A673 (cell line): ENCODE results near the gene RAB14. TPM values are rescaled to one million over a fixed set of nuclear protein-coding genes. Genes with fewer than 3 reads are reported as not detected.

Experiments used
- Bru-seq: library from RNA; stranded (reverse); fragments of 400-500 nt; gene quantifications from one replicate; lab custom pipeline; 2021; lab: Mats Ljungman, UMichigan
- BruChase-seq, 2 experiments: library from RNA; stranded (reverse); fragments of 400-500 nt; gene quantifications; one replicate each; lab custom pipeline; 2021; lab: Mats Ljungman, UMichigan
- BruUV-seq: library from RNA; stranded (reverse); fragments of 400-500 nt; replicated peaks from 2 replicates; lab custom pipeline; 2021; lab: Mats Ljungman, UMichigan
- CTCF ChIA-PET: fragments of 300-600 bp; sonication (Branson Sonifier 250); formaldehyde crosslinking; loops from one replicate; lab custom pipeline; 2022; ENCODE audit warnings: antibody characterized with exemption; lab: Charles Lee
- POLR2A ChIA-PET: fragments of 300-600 bp; sonication (Branson Sonifier 250); formaldehyde crosslinking; loops from one replicate; lab custom pipeline; 2022; ENCODE audit warnings: antibody characterized with exemption; ENCODE audit not compliant: low non-redundant PET; lab: Charles Lee
- DNase-seq: peaks from one replicate; pipeline ENCODE4 v3.0.0-alpha.2; 2015; ENCODE audit warnings: low spot score
- H3K27ac ChIP-seq: fragments of 200-600 bp; sonication (generic); 2 replicates; pipeline ENCODE4 v1.5.1; 2016; ENCODE audit warnings: mixed run types, low read depth, mild to moderate bottlenecking, mixed read lengths, antibody characterized with exemption, low read length; ENCODE audit not compliant: poor library complexity, severe bottlenecking
- H3K27me3 ChIP-seq: fragments of 200-600 bp; sonication (generic); replicated peaks from 2 replicates; pipeline ENCODE4 v1.6.1; 2017; ENCODE audit warnings: mixed run types, low read depth, mild to moderate bottlenecking, mixed read lengths, antibody characterized with exemption, low read length; ENCODE audit not compliant: insufficient read depth, poor library complexity
- H3K36me3 ChIP-seq: fragments of 200-600 bp; sonication (generic); 2 replicates; pipeline ENCODE4 v1.6.1; 2016; ENCODE audit warnings: mixed run types, mild to moderate bottlenecking, mixed read lengths, antibody characterized with exemption, low read length; ENCODE audit not compliant: insufficient read depth, poor library complexity, severe bottlenecking
- H3K4me1 ChIP-seq: fragments of 200-600 bp; sonication (generic); 2 replicates; pipeline ENCODE4 v1.6.1; 2017; ENCODE audit warnings: mixed run types, mild to moderate bottlenecking, mixed read lengths, antibody characterized with exemption, low read length; ENCODE audit not compliant: insufficient read depth, poor library complexity, severe bottlenecking
- H3K4me3 ChIP-seq: fragments of 200-600 bp; sonication (generic); 2 replicates; pipeline ENCODE4 v1.5.1; 2016; ENCODE audit warnings: low read depth, mixed run types, mild to moderate bottlenecking, mixed read lengths, low read length; ENCODE audit not compliant: poor library complexity, severe bottlenecking
- H3K9me3 ChIP-seq: fragments of 200-600 bp; sonication (generic); 2 replicates; pipeline ENCODE4 v1.6.1; 2016; ENCODE audit warnings: mixed run types, low read depth, mild to moderate bottlenecking, mixed read lengths, antibody characterized with exemption, low read length; ENCODE audit not compliant: poor library complexity, severe bottlenecking
- EZH2 ChIP-seq: fragments of 200-600 bp; sonication (generic); IDR thresholded peaks from 2 replicates; pipeline ENCODE4 v1.6.1; 2017; ENCODE audit warnings: borderline replicate concordance, low read depth, mild to moderate bottlenecking, mixed read lengths, antibody characterized with exemption, low read length; ENCODE audit not compliant: poor library complexity, severe bottlenecking
- intact Hi-C: fragments of 100-400 bp; cut with micrococcal nuclease; formaldehyde crosslinking; loops from one replicate; pipeline ENCODE4 v1.10.0; 2022; ENCODE audit not compliant: unreplicated experiment
- long read RNA-seq: library from polyadenylated mRNA; stranded (forward); transcript quantifications from one replicate; pipeline ENCODE4 v2.0.0, GENCODE V29; 2022
- total RNA-seq: library from RNA; stranded (reverse); gene quantifications from 2 replicates; pipeline ENCODE4 v1.2.3, GENCODE V29; 2021
- TF ChIP-seq, protein P1 (sequence below): fragments of 300-800, 200-600 bp; sonication (generic); conservative IDR thresholded peaks from 2 replicates; pipeline ENCODE4 v1.5.1; 2017; ENCODE audit warnings: low read depth, mild to moderate bottlenecking, antibody characterized with exemption, low read length, moderate library complexity, mixed read lengths

RAB14 gene
- total RNA-seq (65.9 and 71.9 TPM in 2 replicates), Bru-seq, nascent RNA (percentile 96 among the genes with signal in this experiment), BruChase-seq, experiment 1, labeled RNA remaining after a 2-hour chase (percentile 96 among the genes with signal in this experiment), BruChase-seq, experiment 2, labeled RNA remaining after a 6-hour chase (percentile 94 among the genes with signal in this experiment)
- long read RNA-seq, full-length matches to known transcripts: 192 of 219 reads
- long read RNA-seq, partial matches to known transcripts: 8 of 219 reads
- long read RNA-seq, other reads (novel, unspliced or antisense): 19 of 219 reads

DNA sequence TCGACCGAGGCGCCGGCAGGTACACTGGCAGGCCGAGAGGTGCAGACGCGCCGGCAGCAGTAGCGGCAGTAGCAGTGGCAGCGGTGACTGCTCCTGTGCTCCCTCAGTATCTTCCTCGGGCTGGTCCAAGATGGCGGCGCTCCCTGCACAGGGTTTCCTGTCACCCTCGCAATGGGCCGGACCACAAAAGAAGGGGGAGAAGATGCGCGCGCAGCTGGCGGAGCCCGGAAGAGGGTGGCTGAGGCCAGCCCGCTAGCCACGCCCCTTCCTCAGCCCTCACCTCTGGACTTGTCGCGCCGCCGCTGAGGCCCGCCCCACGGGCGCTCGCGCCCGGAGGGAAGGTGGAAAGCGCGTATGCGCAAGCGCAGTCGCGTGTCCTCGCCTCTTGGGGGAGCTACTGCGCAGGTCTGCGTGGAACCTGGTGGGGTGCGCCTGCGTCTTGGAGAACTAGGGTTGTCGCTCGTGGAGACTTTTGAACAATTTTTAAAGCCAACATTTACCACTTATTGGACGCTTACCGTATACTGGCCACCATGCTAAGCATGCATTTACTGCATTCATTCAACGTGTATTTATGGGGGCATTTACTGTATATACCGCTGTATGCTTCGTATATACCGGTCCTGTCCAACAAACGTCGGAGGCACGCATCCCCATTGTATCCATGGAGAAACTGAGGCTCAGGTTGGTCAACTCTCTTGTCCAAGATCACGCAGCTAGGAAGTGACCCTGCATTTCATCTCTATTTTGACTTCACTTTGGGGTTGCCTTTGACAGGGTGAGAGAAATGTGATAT lies at the start of gene RAB14:
TSS of gene RAB14 (minus strand) at position 132 of the 796 bp plus-strand sequence. CDS start 8,457 bp downstream, outside the sequence.
- TF ChIP-seq, protein P1, sequence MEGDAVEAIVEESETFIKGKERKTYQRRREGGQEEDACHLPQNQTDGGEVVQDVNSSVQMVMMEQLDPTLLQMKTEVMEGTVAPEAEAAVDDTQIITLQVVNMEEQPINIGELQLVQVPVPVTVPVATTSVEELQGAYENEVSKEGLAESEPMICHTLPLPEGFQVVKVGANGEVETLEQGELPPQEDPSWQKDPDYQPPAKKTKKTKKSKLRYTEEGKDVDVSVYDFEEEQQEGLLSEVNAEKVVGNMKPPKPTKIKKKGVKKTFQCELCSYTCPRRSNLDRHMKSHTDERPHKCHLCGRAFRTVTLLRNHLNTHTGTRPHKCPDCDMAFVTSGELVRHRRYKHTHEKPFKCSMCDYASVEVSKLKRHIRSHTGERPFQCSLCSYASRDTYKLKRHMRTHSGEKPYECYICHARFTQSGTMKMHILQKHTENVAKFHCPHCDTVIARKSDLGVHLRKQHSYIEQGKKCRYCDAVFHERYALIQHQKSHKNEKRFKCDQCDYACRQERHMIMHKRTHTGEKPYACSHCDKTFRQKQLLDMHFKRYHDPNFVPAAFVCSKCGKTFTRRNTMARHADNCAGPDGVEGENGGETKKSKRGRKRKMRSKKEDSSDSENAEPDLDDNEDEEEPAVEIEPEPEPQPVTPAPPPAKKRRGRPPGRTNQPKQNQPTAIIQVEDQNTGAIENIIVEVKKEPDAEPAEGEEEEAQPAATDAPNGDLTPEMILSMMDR: peak; percentile 76
- TF ChIP-seq EZH2: no peak
- no TSS peak for BruUV-seq
- Histone ChIP-seq H3K27ac (peak within 1 kb of the TSS; percentile 93), H3K4me1 (peaks cover 45% of the 10 kb centered on the region), H3K9me3 (no peaks in the 10 kb centered on the region), H3K4me3 (peak within 1 kb of the TSS; percentile 92), H3K36me3 (no peaks in the 10 kb centered on the region), H3K27me3 (no peaks in the 10 kb centered on the region)
- intact Hi-C loops: no loop called here
- POLR2A ChIA-PET: interaction anchor here (0.5 kb wide), 1 partner anchor 197 kb away, joined by 4 read pairs; no protein-coding TSS in a partner anchor
- CTCF ChIA-PET: interaction anchor here (0.9 kb wide), 1 partner anchor 10 kb away, joined by 3 read pairs; no protein-coding TSS in a partner anchor
- peak; percentile 99 for DNase-seq

DNA sequence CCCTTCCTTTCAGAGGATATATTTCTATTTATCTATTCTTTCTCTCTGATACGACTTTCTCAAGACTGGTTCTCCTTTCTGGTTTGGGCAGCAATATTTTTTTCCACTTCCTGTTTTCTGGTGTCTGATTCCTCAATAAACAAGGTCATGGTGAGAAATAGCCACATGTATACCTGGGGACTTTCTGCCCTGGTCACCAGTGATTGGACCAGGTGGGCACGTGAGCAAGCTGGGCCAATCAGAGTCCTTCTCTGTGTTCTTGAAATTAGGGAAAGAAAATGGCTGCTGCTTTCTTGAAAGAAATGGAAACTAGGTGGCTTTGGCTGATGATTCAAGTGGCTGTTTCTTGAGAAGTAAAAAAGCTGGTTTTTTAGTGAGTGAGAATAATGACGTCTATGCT lies 47.9 kb upstream of the RAB14 start:
- BruUV-seq: no TSS peak

More for the DNA sequence above, 47.9 kb upstream of the RAB14 start:
- H3K4me1 ChIP-seq: no peaks in the 10 kb centered on the region
- no peaks in the 10 kb centered on the region for H3K27me3 ChIP-seq
- no peak overlapping the region for H3K27ac ChIP-seq
- H3K4me3 ChIP-seq: no peak overlapping the region
- intact Hi-C loops: no loop called here
- ChIA-PET CTCF (no interaction called here), POLR2A (no interaction called here)
- H3K36me3 ChIP-seq: no peaks in the 10 kb centered on the region
- H3K9me3 ChIP-seq: no peaks in the 10 kb centered on the region
- no peak for DNase-seq
- TF ChIP-seq EZH2: no peak
- TF ChIP-seq, protein P1: no peak
